GM19099 (cell line): ENCODE measurements around the gene S100A10.

Source experiments
- POLR2A ChIP-seq: IDR thresholded peaks from 3 replicates; pipeline ENCODE4 v1.6.1; 2011; ENCODE audit warnings: low read depth; ENCODE audit not compliant: insufficient read length; ENCODE audit errors: extremely low read depth

Gene S100A10

DNA sequence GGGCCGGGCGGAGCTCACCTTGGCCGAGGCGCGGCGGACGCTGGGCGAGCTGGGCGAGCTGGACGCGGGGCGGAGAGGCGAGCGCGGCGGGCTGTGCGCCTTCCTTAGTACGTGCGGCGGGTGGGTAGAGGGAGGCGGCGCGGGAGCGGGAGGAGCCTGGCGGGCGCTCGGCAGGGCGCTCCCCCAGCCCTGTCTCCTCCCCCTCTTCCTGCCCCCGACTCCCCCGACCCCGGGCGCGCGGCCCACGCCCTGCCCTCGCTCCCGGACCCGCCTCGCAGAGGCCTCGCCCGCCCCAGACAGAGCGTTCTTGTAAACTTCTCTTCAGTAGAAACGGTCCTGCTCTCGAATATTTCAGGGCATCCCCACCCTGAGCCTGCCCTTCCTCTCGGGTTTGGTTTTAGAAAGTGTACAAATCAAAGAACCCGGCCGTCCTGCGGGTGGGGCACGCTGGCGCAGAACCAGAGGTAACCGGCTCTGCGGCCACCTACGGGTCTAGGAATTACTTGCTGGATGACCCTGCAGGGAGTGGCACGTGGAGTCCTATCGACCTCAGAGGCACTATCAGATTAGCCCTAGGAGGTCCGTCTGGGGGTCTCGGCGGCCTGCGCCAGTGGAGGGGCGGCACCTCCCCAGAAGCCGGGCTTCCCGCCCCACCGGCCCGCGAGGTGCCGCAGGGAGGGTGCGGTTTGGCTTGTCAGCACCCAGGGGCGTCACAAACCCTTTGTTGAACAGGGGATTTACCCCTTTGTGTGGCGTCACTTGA lies at the start of gene S100A10:
Gene S100A10 (minus strand): TSS at position 126 of the 763 bp plus-strand sequence. CDS start 7,629 bp downstream, outside the sequence.
- TF ChIP-seq POLR2A, result no peak

DNA sequence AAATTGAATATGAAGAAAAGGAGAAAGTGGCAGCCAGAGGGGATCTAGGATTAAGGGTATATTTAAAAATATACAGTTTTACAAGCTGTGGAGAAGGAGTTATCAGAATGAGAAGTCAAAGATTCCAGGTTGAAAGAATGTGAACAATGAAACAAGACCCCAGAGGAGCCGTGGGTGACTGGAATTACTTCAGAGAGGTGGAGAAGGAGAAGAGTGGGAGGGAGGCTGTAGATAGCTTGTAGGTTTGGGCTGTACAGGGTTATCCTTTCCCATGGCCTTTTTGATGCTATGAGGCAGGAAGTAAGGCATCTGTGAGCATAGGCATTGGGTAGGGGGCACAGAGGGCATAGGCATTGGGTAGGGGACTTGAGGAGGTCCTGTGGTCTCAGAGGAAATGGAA lies 48.4 kb upstream of the S100A10 start:
- TF ChIP-seq POLR2A, result no peak

DNA sequence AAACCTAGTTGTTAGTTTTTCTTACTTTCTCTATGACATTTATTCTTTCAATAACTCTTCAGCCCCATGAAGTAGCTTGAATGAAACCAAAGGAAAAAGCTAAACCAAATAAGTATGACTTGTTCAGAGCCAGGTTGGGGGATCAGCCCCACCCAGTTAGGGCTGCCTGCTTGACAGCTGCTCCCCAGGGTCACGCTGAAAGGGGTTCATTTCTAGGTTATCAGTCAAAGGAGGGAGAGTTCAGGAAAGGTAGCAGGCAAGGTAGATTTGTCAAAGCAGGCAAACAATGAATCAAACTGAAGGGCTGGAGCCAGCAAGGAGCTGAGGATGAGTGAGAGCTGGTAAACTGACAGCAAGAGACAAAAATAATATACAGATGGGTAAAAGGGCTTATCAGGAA lies 46.2 kb upstream of the S100A10 start:
- TF ChIP-seq POLR2A, result no peak

- no peak for TF ChIP-seq POLR2A
These were observed 45.8 kb upstream of the S100A10 start for GRCh38 chr1:152039461-152039860.

DNA sequence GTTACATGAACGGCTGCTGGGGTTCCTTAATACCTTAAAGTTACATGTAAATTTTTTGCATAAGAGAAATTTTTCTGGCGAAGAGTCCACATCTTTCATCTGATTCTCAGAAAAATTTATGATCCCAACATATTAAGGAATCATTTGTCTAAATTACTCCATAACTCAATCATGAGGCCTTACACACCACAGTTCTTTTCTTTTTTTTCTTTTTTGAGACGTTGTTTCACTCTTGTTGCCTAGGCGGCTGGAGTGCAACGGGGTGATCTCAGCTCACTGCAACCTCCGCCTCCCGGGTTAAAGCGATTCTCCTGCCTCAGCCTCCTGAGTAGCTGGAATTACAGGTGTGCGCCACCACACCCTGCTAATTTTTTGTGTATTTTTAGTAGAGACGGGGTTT lies 45.2 kb upstream of the S100A10 start:
- TF ChIP-seq POLR2A, result no peak

DNA sequence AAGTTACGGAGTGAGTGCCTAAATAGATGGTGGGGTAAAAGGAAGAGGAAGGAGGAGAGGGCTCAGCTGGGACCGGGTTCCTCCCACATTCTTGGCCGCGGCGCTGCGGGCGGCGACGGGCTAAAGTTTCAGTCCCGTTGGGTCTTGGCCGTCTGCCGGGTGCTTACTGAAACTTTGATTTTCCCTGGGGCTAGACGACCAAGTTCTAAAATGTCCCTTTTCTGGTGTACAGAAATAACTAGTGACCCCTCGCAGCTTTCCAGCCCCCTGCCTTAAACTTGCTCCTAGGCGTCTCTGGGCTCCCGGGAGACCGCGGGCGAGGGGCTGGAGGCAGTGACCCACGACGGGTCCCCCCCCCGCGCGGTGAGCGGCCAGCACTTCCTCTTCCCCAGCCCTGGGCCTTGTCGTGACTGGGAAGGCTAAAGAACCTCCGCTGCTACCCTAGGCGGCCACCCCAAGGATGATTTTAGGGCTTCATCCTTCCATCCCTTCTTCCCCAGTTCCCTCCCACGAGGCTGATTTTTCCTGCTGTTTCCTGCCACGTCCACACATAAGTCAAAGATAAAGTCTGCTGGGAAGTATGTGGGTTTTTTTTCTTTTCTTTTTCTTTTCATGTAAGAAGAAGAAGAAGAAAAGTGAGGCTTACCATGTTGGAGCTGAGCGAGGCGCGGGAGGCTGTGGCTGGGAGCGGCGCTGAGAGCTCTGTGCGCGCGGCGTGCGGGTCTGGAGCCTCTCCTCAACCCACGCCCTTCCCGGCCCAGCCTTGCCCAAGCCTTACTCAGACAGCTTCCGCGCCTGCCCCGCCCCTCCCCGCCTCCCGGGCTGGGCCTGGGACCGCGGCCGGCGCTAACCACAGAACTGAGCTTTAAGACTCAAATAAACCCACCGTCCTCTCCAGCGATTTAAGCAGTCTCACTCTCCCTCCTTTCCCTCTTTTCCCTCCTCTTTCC lies 42.9 kb upstream of the S100A10 start, which contains the start of gene S100A11:
Gene S100A11 (minus strand): TSS at position 738 of the 950 bp plus-strand sequence. CDS start 89 bp downstream, at position 649.
- TF ChIP-seq POLR2A, result peak; percentile 68

DNA sequence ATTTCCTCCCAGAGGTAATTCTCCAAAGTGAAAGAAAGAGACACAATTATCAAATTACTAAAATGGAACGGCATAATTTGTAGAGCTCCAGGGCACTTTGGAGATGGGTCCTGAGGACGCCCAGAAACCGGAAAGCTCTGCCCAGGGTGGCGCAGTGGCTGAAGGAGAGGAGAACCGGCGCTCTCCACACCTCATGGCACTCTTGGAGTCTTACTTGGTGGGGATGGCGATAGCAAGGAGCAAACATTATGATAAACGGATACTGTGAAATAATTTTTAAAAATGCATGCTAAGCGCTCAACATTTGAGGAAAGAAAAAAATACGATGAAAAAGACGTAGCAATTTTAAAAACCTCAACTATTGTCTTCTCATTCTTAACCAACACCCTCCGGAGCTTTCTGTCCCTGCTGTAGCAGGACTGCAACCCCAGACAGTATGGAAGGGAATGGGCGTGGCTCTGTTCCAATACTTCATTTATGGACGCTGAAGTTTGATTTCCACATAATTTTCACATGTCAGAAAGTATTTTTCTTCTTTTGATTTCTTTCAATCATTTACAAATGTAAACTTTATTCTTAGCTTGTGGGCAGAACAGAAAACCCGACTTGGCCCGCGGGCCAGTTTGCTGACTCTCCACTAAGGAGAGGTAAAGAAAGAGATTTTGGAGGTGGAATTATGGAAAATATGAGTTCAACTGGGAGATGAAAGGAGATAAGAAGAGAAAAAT lies 42.0 kb upstream of the S100A10 start:
- no peak for TF ChIP-seq POLR2A

- peak; percentile 42 for TF ChIP-seq POLR2A
These were observed 41.2 kb upstream of the S100A10 start for GRCh38 chr1:152034654-152035538.

DNA sequence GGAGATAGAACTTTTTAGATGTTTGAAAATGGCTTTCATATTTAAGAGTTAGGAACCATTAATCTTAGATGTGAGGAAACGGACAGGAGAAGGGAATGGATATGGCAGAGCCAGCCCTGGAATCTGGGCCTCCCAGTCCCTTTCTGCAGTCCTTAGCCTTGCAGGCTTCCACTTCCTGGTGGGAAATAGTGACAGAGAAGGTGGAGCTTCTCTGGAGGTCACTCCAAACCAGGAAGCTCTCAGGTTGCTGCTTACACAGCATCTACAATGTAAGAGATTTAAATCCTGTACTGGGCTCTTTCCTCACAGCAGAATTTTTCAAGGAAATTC lies 40.6 kb upstream of the S100A10 start:
- TF ChIP-seq POLR2A, result no peak

- TF ChIP-seq POLR2A, result no peak
These were observed 36.2 kb upstream of the S100A10 start for GRCh38 chr1:152029929-152030211.

DNA sequence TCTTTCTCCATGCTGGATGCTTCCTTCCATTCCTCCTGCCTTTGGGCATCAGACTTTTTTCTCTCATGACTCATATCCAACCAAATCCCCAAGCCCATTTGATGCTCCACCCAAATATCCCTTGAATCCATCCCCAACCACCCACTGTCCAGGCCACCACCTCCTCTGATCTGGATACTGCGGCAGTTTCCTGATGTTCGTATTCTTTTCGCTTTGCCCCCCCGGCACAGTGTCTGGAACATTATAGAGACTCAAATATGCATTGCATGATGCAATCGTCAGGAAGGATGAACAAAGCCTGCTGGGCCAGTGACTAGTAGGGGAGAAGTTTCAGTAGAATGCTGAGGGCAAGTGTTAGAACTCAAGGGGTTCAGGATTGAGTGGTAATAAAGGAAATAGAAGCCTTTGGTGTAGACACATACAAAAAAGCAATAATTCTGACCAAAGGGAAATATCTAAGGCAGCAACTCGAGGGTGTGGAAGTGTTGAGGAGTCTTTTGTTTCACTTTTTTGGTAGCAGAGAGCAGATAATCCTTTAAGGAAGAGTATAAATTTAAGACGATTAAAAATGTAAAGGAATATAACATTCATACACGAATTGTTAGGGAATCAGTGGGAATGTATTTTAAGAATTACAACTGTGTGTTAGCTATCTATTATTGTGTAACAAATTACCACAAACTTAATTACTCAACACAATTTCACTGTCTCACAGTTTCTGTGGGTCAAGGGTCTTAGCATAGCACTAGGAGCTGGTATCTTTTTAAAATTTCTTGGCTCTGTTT lies 35.7 kb upstream of the S100A10 start:
- TF ChIP-seq POLR2A, result no peak

DNA sequence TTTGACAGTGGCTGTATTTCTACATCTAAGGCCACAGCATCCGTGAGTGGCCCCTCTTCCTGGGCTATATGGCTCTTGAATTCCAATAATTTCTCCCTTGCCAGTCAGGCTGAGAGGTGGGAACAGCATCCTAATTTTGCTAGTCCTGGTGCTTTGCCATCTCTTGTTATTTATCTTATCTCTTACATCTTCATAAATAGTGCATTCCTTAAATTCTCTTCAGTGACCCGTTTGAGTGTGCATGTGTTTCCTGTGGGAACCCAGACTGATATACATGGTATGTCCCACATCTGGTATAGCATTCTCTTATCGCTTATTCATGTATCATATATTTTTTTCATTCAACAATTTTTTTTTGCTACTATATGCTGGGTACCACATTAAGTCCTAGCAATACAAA lies 33.2 kb upstream of the S100A10 start:
- no peak for TF ChIP-seq POLR2A

DNA sequence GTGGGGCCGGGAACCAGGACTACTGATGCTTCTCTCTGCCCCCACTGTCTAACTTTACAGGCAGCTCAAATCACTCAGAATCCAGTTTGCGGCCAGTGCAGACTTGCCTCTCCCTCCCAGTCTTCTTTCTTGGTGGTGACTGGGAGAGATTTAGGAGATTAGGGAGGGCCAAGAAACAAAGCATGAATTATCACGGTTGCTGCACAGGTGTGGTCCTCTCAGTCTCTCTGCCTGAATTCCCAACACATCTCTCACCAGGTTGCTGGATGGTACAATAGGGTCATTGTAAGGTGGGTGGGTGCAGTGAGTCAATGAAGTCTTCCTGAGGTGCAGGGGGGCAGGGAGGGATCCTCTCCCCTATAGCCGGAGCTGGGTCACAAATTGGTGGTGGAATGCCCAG lies 30.6 kb upstream of the S100A10 start:
- no peak for TF ChIP-seq POLR2A

DNA sequence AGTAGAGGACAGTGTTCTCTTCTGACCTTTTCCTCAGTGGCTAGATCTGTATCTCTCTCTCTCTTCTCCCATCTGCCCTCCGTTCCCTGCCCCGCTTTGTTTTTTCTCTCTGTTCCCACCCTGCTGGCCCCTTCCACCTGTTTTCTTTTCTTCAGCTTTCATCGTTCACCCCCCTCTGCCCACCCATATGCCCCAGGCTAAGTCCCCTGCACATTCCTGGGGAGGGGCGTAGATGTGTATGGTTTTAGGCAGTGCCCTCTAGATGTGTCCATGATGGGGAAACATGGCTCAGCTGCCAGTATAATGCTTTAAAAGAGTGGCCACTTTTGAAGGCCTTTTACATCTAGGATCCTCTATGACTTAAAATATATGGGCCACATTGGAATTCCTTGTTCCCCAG lies 29.6 kb upstream of the S100A10 start:
- TF ChIP-seq POLR2A, result no peak
